NCI-H82 treated with DMSO at 0.1 percent for 48 hours (cell line): ENCODE results near the gene C16orf96.

Source experiments
- DNase-seq: peaks from one replicate; lab custom pipeline; 2025; ENCODE audit not compliant: unreplicated experiment; lab: John Stamatoyannopoulos, UW

The C16orf96 gene

DNA sequence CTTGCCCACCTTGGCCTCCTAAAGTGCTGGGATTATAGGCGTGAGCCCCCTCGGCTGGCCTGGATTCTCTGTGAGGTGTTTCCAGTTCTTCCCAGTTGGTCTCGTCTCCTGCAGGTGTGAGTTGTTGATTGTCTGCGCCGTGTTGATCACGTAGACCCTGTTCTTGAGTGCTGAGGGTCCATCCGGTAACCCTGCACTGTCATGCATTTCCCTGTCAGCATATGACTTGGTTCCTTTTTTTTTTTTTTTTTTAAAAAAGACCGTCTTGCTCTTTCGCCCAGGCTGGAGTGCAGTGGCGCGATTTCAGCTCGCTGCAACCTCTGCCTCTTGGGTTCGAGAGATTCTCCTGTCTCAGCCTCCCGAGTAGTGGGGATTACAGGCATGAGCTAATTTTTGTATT lies 85.8 kb downstream of the C16orf96 start:
- no peak for DNase-seq

DNA sequence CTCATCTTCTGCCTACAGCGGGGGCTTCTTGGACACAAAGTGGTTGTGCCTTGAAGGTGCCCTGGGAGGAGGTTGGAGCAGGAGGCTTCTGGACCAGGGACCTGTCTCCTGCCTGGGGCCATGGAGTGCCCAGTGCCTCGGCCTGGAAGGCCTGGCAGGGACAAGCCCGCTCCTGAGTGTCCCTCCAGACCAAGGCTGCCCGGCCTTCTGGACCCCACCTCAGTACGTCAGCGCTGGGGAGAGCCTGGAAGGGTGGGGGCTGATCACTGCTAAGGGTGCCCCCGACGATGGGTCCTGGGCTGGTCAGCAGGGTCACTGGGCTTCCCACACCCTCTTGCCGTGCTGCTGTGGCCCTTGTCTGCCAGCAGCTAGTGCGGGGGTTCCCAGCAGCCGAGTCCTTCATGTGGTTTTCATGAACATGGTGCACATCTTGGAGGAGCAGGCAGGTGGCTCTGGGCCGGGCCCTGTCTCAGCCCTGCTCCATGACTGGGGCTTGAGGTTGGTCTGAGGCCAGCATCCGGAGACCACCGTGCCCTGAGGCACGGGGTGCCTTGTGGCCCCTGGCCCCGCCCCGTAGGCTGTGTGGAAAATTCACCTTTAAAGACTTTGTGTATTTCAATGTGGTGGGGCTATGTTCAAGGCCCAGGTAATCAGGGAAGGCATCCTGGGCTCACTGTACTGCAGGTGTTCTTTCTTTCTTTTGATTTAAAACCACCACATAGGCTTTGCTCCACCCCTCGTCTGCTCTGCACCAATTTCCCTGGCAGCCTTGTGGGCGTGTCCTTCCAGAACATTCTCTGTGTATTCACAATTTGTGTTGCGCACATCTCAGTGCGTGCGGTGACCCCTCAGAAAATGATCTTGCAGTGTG lies 90.9 kb downstream of the C16orf96 start:
- DNase-seq = no peak

DNA sequence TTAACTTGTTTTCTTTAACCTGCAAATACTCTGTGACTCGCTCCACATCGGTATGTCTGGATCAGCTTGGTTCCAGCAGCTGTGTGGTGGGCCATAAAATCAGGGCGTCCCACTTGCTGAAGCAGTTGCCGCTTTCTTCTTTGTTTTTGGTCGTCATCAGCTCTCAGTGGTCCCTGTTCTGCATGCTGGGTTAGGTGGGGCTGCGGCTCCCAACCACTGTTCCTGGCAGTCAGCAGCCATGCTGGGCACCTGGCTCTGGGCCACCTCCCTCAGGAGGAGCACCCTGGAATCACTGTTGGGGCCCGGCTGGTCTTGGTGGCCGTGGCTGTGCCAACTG lies 91.5 kb downstream of the C16orf96 start:
- no peak for DNase-seq

- no peak for DNase-seq
These were observed 92.8 kb downstream of the C16orf96 start for GRCh38 chr16:4648917-4649316.

GRCh38 chr16:4649744-4650442 lies 93.8 kb downstream of the C16orf96 start:
- no peak for DNase-seq
